Sigmoid colon (tissue), 7 donors: ENCODE results near the gene USP34. TPM values are rescaled to one million over a fixed set of nuclear protein-coding genes. Genes with fewer than 3 reads are reported as not detected.

Source experiments
- DNase-seq: peaks from one replicate; pipeline ENCODE4 v3.0.0-alpha.2; 2019
- H3K27ac ChIP-seq, 4 donors: fragments of 200-600 bp; sonication (generic); one replicate each; pipeline ENCODE4 v1.5.1; 2016 to 2019; ENCODE audit warnings: mild to moderate bottlenecking in 1 of 4
- H3K27me3 ChIP-seq, 3 donors: fragments of 200-600 bp; sonication (generic); one replicate each; pipeline ENCODE4 v1.5.1; 2019; ENCODE audit warnings: mild to moderate bottlenecking in 1 of 3
- H3K36me3 ChIP-seq, 4 donors: fragments of 200-600 bp; sonication (generic); one replicate each; pipeline ENCODE4 v1.5.1; 2016 to 2019
- H3K4me1 ChIP-seq, 4 donors: fragments of 200-600 bp; sonication (generic); one replicate each; pipeline ENCODE4 v1.5.1; 2017 to 2019
- H3K4me3 ChIP-seq, 4 donors: fragments of 200-600 bp; sonication (generic); one replicate each; pipeline ENCODE4 v1.5.1; 2017 to 2019; ENCODE audit warnings: mild to moderate bottlenecking in 2 of 4, moderate library complexity in 1 of 4
- H3K9me3 ChIP-seq, 4 donors: fragments of 200-600 bp in 3 of 4; sonication (generic) in 3 of 4; one replicate each; pipeline versions ENCODE4 v1.5.1 to v1.6.1; 2013 to 2019
- CTCF ChIP-seq, 4 experiments: fragments of 450-650 bp in 3 of 4; fragments of 200-600 bp in 1 of 4; IDR thresholded peaks; one replicate each; pipeline ENCODE4 v1.5.1; 2016 to 2019; ENCODE audit warnings: antibody characterized with exemption in 4 of 4, mild to moderate bottlenecking in 3 of 4, moderate library complexity in 2 of 4
- EP300 ChIP-seq, 4 donors: sonication (generic); formaldehyde crosslinking; IDR thresholded peaks; one replicate each; pipeline ENCODE4 v1.6.1; 2017; ENCODE audit warnings: antibody characterized with exemption in 4 of 4
- POLR2A ChIP-seq, 2 donors: fragments of 450-650 bp; IDR thresholded peaks; one replicate each; pipeline ENCODE4 v1.6.1; 2016; ENCODE audit warnings: antibody characterized with exemption in 2 of 2, mild to moderate bottlenecking in 2 of 2, moderate library complexity in 2 of 2
- POLR2AphosphoS5 ChIP-seq, 4 donors: sonication (generic); formaldehyde crosslinking; IDR thresholded peaks; one replicate each; pipeline ENCODE4 v1.6.1; 2017; ENCODE audit warnings: antibody characterized with exemption in 4 of 4
- WGBS, 2 donors: extraction: QIAGEN DNeasy Blood & Tissue Kit; methylation state at CpG; one replicate each; pipeline ENCODE4 v1.1.7; 2013; 5-methylcytosine and 5-hydroxymethylcytosine counted together
- intact Hi-C: fragments of 100-400 bp; cut with DNase I; formaldehyde crosslinking; loops from one replicate; pipeline ENCODE4 v1.15.1; 2023
- polyA plus RNA-seq, 3 donors: library from polyadenylated mRNA; stranded (reverse); fragments of 200-250 nt; gene quantifications; one replicate each; pipeline ENCODE4 v1.2.3, GENCODE V29; 2013
- total RNA-seq, 4 donors: library from RNA; depleted of rRNA; stranded (reverse); fragments of >200 nt; gene quantifications; one replicate each; pipeline ENCODE4 v1.1.0, GENCODE V29; 2016
- donor health status: healthy with polysubstance abuse.
- donor health status: Bipolar disorder and iron deficiency.
- donor health status: healthy.

USP34 gene
- total and polyA plus RNA-seq, 7 donors: 23.6 to 158 (median 135) TPM

DNA sequence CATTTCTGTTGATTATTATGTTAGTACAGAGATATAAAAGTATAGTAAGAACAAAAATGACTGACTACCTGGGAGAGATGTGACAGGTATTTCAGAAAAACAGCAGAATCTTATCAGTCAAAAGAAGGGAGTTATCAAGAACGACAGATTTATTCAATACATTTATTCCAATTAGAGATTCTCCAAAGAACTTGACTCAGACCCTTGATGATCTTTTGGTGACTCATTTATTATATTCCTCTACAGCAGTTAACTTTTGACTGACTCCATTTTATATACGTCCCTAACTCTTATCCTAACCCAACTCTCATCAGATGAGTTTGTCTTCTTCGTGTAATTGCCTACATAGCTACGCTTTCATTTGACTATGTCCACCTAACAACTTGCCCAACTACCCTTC is 217.8 kb downstream of the USP34 start:
- DNase-seq: no peak
- Histone ChIP-seq H3K36me3 (peaks cover 0 to 70% (median 6%) of the 10 kb centered on the region in 4 donors), H3K27ac (no peak overlapping the region), H3K4me1 (no peaks in the 10 kb centered on the region), H3K27me3 (no peaks in the 10 kb centered on the region), H3K4me3 (no peak overlapping the region), H3K9me3 (no peaks in the 10 kb centered on the region)
- 66 to 86% methylated on average over 4 of the region's 4 CpGs for WGBS, 2 donors
- intact Hi-C loops: no loop called here
- TF ChIP-seq CTCF (IDR thresholded peaks at IDR 0.05): no peak
- no peak for TF ChIP-seq POLR2AphosphoS5 (IDR thresholded peaks at IDR 0.05)
- TF ChIP-seq POLR2A (IDR thresholded peaks at IDR 0.05): no peak
- no peak for TF ChIP-seq EP300 (IDR thresholded peaks at IDR 0.05)

- no peak for TF ChIP-seq POLR2AphosphoS5 (IDR thresholded peaks at IDR 0.05)
- no peak for TF ChIP-seq EP300 (IDR thresholded peaks at IDR 0.05)
- TF ChIP-seq CTCF (IDR thresholded peaks at IDR 0.05): no peak
- TF ChIP-seq POLR2A (IDR thresholded peaks at IDR 0.05): no peak
- no peak for DNase-seq
- Histone ChIP-seq H3K27me3 (no peaks in the 10 kb centered on the region), H3K27ac (no peak overlapping the region), H3K9me3 (no peaks in the 10 kb centered on the region), H3K36me3 (peaks cover 0 to 70% (median 4%) of the 10 kb centered on the region in 4 donors), H3K4me1 (no peaks in the 10 kb centered on the region), H3K4me3 (no peak overlapping the region)
- WGBS, 2 donors: 59 to 76% methylated on average over 2 of the region's 2 CpGs
- intact Hi-C loops: no loop called here
Observed at GRCh38 chr2:61252031-61252430, 218.9 kb downstream of the USP34 start.

DNA sequence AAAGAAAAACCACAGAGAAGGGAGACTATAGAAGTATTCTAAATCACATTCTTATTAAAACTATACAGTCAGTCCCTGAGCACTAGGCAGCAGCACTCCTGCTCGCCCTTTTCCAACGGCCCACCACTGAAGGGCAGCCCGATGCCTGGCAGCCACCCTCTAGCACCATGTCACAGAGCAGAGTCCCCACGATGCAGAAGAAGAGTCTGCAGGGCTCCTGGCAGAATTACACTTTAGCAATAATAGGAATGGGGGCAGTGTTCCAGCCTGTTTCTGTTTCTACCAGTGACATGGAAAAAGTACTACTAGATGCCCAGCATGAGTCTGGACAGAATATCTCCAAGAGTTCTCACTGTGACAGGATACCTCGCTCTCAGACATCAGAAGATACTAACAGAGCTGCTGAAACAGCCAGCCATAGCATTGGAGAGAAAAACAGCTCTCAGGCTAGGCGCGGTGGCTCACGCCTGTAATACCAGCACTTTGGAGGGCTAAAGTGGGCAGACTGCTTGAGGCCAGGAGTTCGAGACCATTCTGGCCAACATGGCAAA is 221.3 kb downstream of the USP34 start:
- H3K36me3 ChIP-seq: peaks cover 0 to 66% (median 0%) of the 10 kb centered on the region in 4 donors
- H3K27ac ChIP-seq: no peak overlapping the region
- intact Hi-C loops: no loop called here
- no peaks in the 10 kb centered on the region for H3K9me3 ChIP-seq
- WGBS, 2 donors: 96% methylated on average over 9 of the region's 9 CpGs
- no peak for DNase-seq
- no peak overlapping the region for H3K4me3 ChIP-seq
- no peak for TF ChIP-seq CTCF (IDR thresholded peaks at IDR 0.05)
- no peak for TF ChIP-seq POLR2AphosphoS5 (IDR thresholded peaks at IDR 0.05)
- no peak for TF ChIP-seq EP300 (IDR thresholded peaks at IDR 0.05)
- TF ChIP-seq POLR2A (IDR thresholded peaks at IDR 0.05): no peak
- H3K4me1 ChIP-seq: no peaks in the 10 kb centered on the region
- no peaks in the 10 kb centered on the region for H3K27me3 ChIP-seq

GRCh38 chr2:61247204-61247812 is 223.6 kb downstream of the USP34 start:
- peak overlapping the region in 2 of 4 donors; percentile 14 to 28 for H3K27ac ChIP-seq
- H3K4me1 ChIP-seq: no peaks in the 10 kb centered on the region
- no peak overlapping the region for H3K4me3 ChIP-seq
- intact Hi-C loops: no loop called here
- H3K9me3 ChIP-seq: no peaks in the 10 kb centered on the region
- peaks cover 0 to 80% (median 4%) of the 10 kb centered on the region in 4 donors for H3K36me3 ChIP-seq
- DNase-seq: no peak
- TF ChIP-seq POLR2AphosphoS5 (IDR thresholded peaks at IDR 0.05): peak in 2 of 4 donors; percentile 44 to 45
- no peak for TF ChIP-seq EP300 (IDR thresholded peaks at IDR 0.05)
- TF ChIP-seq CTCF (IDR thresholded peaks at IDR 0.05): no peak
- H3K27me3 ChIP-seq: no peaks in the 10 kb centered on the region

DNA sequence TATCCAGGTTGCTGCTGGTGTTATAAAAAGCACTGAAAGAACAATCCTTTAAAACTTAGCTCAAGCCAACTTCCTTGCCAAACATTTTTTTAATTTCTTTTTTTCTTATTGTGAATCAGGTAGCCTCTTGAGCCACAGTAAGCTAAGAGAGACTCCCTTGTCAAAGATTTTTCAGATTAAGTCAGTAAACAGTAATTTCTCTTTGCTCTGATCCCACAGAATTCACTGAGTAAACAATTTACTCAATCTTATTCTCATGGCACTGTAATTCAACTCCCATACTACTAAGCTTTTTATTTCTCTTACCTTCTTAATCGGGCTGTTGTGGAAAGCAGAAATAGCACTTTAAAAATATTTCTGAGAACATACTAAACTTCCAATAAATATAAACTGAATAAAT is 226.2 kb downstream of the USP34 start:
- intact Hi-C loops: no loop called here
- Histone ChIP-seq H3K27me3 (no peaks in the 10 kb centered on the region), H3K4me1 (no peaks in the 10 kb centered on the region), H3K36me3 (peaks cover 6 to 88% (median 18%) of the 10 kb centered on the region in 4 donors), H3K27ac (no peak overlapping the region), H3K4me3 (no peak overlapping the region), H3K9me3 (no peaks in the 10 kb centered on the region)
- no peak for DNase-seq
- TF ChIP-seq POLR2A (IDR thresholded peaks at IDR 0.05) (no peak), CTCF (IDR thresholded peaks at IDR 0.05) (no peak), EP300 (IDR thresholded peaks at IDR 0.05) (no peak), POLR2AphosphoS5 (IDR thresholded peaks at IDR 0.05) (no peak)
- WGBS, 2 donors: 90 to 92% methylated on average over 1 of the region's 1 CpG
